Mucosa of gallbladder (tissue), 1 donor: ENCODE results near the gene OR1M1. TPM values are rescaled to one million over a fixed set of nuclear protein-coding genes. Genes with fewer than 3 reads are reported as not detected.

Experiments
- DNase-seq: peaks from one replicate; pipeline ENCODE4 v3.0.0-alpha.2; 2020; ENCODE audit warnings: low spot score
- total RNA-seq: library from RNA; stranded (reverse); gene quantifications from one replicate; pipeline ENCODE4 v1.2.1, GENCODE V29; 2021
- donor health status: DM: no; HTN: no; CAD: no.

OR1M1 gene
- total RNA-seq, 1 donor from 2014 or later = not detected

DNA sequence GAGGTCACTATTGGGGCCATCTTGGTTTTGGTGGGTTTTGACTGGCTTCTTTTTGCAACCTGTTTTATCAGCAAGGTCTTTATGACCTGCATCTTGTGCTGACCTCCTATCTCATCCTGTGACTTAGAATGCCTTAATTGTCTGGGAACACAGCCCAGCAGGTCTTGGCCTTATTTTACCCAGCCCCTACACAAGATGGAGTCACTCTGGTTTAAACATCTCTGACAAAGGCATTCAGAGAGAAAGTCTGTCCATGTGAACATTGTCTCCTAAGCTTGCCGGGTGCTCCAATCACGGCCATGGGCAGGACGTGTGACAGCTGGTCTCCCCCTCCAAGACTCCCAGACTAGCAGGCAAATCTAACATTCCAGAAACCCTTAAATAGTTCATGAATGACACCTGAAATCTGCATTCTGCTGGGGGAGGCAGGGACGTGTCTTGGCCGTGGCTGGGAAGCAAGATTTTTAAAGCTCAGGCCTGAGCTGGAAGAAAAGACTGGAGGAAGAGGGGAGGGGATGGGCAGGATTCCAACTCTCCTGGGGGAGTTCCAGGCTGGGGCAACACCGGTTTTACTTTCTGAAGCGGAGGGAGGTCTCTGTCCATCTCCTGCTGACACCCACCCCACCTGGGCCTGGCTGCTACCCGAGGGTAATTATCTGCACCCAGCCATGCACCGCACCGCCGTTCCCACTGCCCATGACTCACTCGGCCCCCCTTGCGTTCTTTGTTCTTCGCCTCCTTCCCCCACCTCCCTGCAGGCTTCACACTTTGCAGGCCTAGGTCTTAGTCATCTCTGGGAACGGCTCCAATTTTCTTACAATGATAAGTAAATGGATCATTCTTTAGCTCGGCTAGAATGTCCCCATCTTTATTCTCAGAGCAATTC is 11.6 kb upstream of the OR1M1 start:
- DNase-seq = peak; percentile 91

DNA sequence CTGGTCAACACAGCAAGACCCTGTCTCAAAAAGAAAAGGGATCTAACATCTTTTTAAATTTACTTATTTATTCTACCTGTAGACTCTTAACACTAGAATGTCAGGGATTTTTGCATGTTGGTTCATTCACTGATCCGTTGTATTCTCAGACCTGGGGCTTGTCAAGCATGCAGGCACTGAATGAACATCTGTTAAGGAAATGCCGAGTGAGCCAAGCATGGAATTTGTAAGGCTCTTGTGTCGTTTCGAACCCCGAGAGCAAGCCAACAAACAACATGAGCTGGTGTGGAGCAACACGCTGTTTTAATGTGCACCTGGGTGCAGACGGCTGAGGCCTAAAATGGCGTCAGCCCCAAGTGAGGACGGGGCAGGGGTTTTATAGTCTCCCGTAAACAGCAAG is 10.0 kb upstream of the OR1M1 start:
- no peak for DNase-seq

DNA sequence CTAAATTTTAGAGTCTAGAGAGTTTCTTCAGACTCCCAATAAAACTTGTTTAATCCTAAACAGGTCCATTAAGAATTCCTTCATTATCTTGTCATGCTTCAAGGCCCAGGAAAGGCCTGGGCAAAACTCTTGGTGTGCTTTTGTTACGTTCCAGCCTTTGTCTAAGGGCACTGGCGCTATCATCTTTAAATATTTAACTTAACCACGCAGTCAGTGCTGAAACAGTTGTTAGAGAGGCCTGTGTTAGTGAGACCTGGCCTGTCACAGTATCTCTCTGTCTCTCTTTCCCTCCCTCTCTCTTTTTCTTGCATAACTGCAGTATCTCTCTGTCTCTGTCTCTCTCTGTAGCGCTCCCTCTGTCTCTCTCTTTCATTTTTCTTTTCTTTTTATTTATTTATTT is 8.2 kb upstream of the OR1M1 start:
- no peak for DNase-seq

DNA sequence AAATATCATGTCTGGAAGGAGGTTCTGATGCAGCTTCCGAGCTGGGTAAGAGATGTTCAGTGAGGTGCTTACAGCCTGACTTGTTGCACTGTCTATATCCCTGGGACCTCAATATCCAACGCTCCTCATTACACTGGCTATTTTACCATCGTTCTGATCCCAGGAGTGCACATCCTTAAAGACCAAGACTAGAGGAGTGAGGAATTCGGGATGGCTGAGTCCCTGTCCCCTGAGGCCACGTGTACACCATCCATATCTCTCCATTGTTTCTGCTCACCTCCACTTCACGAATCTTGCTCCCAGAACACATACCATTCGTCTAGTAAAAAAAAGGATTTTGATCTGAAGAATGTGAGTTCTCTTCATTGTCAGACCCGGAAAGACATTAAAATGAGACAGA is 20.5 kb downstream of the OR1M1 start, which contains the start of gene OR7G2:
OR7G2 (minus strand) TSS at position 101 of the 400 bp plus-strand sequence. CDS start 4,232 bp downstream, outside the sequence.
- no peak for DNase-seq

DNA sequence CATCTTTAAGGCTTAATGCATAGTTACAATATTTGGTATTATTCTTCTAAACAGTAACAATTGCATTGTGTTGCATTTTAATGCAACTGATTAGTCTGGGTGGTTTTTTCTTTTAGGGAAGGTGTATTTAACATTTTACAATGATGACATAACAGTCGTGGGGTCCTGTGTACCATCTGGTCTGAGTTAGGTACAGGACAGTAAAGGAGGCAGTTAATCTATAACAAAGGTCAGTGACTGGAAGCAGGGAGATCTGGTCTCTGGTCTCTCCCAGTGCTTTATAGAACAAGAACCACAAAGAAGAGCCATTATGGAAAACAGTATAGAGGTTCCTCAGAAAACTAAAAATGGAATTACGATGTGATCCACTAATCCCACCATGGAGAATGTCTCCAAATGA is 23.1 kb downstream of the OR1M1 start:
- no peak for DNase-seq

DNA sequence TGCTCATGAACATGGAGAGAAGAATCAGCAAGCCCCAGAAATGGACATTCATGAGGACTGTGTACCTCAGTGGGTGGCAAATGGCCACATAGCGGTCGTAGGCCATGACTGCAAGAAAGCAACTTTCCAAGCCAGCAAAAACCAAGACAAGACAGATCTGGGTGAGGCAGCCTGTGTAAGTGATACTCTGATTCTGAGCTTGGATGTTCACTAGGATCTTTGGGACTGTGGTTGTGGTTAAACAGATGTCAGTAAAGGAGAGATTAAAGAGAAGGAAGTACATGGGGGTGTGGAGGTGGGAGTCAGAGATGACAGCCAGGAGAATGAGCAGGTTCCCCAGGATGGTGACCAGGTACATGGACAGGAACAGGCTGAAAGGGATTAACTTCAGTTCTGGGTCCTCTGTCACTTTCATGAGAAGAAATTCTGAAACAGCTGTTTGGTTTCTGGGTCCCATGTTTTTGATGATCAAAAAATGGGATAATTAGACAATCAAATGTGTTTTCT is 28.5 kb downstream of the OR1M1 start, which contains the start of gene OR7G1:
OR7G1 (minus strand) TSS at position 457 of the 507 bp plus-strand sequence; CDS start at position 457, 0 bp downstream.
- no peak for DNase-seq

DNA sequence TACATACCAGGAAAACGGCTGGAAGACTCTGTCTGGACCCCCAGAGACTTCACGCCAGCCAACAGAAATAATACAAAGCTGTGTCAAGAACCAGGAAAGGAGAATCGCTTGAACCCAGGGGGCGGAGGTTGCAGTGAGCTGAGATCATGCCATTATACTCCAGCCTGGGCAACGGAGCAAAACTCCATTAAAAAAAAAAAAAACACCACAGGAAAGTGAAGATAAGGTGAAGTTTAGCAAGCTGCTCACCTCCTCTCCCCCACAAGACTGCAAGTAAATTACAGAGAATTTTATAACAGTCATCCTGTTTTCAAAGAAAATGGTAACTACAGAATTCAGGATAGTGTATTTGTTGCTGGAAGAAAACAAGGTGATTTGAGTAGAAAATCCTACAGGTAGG is 29.7 kb downstream of the OR1M1 start:
- no peak for DNase-seq

DNA sequence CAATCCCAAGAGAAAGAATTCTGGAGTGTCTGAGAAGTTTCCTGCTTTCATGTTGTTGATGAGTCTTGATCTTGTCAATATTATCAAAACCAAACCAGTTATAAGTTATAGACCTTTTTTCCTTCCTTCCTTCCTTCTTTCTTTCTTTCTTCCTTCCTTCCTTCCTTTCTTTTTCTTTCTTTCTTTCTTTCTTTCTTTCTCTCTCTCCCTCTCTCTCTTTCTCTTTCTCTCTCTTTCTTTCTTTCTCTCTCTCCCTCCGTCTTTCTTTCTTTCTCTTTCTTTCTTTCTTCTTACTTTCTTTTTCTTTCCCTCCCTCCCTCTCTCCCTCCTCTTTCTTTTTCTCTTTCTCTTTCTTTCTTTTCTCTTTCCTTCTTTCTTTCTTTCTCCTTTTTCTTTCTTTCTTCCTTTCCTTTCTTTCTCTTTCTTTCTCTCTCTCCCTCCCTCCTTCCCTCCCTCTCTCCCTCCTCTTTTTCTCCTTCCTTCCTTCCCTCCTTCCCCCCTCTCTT is 40.1 kb downstream of the OR1M1 start, which contains the start of gene OR7G3:
OR7G3 (minus strand) TSS at position 51 of the 506 bp plus-strand sequence; CDS start at position 51, 0 bp downstream.
- no peak for DNase-seq

DNA sequence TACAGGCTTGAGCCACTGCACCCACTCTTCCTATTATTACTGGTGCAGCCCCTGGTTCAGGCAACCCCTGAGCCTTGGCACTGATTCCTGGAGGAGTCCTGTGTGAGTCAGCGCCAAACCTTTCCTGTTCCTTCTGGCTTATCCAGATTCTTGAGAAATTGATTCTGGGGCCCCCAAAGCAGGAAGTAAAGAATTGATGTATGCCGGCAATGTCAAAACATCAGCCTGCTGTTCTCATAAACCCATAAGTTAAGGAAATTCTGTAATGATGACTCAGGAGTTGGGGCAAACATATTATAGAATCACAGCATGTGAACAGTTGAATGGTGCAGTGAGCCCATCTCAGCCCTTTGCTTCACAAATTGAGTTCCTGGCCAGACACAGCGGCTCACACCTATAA is 41.3 kb downstream of the OR1M1 start:
- DNase-seq = no peak

DNA sequence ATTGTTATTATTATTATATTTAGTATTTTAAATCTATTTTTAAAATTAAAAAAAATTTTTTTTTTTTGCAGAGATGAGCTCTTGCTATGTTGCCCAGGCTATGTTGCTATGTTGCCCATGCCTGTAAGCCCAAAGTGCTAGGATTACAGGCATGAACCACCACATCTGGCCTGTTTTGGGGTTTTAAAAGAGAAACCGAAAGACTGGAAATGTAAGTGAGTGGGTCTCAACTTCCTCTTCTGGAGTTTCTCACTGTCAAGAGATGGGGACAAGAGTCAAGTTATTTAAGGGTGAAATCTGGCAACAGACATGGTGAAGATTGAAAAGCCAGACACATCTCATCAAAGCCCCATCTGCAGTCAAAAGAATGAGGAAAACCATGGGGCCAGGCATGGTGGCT is 44.1 kb downstream of the OR1M1 start:
- no peak for DNase-seq

DNA sequence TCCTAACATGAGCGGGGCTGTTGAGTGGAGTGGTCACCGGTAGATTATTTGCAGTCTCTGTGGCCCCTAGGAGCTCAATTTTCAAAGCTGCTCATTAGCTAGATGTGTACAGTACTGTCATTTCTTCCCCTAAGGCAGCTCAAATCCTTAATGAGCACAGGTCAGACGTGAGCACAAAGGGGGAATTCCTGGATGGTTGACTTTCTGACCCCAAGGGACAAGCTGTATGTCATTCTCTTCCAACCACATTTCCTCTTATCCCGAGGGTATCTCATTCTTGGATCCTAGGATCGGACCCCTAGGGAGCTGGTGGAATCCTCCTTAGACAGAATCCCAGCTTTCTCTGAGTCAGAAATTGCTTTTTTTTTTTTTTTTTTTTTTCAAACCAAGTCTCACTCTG is 45.6 kb downstream of the OR1M1 start:
- DNase-seq = no peak

DNA sequence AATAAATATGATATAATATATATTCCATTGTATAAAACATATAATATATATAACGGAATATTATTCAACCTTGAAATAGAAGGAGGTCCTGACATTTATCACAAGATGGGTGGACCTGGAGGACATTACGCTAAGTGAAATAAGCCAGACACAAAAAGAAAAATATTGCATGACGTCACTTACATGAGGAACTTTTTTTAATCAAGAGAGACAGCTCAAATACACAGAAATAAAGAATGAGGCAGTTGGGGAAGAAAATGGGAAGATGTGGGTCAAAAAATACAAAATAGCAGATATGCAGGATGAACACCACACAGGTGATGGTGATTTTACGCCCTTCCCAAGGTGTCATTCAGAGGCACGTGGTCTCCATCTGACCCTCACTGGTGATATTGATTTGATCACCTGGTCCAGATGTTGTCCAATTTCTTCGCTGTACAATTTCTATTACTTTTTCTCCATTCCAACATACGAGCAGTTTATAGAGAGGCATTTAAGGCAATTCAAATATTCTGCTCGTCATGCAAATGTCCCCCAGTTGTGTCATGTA is 52.8 kb downstream of the OR1M1 start:
- no peak for DNase-seq

DNA sequence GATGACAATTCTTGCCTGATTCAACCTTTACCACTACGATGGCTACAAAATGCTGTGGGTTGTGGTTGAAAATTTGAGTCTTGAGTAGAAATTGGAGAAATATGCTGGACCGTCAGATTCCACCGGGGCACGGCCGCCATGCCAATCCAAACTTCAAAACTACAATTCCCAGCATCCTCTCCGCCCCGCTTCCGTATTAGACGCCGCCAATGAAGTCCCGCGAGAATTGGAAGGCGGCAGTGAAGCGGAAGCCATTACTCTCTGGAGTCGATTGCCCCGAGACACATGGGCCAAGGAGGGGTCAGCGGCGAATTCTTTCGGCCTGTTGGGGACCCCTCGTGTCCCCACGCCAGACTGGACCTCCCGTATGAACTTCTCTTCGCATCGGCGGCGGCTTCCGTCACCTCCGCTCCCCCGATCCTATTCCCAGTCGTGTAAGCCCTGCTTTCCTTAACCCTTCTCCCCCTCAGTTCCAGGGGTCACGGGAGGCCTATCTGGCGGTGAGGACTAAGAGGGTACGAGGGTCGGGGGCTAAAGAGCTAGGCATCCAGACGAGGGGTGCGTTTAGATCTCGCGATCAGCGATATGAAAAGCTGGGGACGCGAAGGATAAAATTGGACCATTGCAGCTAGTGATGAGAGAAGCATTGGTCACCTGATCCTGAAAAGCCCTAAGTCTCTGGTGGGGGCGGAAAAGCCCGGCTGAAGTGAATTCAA is 53.5 kb downstream of the OR1M1 start, which contains the start of gene ZNF317:
ZNF317 (plus strand) TSS at position 239 of the 716 bp plus-strand sequence. CDS start 15,620 bp downstream, outside the sequence.
- peak; percentile 96 for DNase-seq

DNA sequence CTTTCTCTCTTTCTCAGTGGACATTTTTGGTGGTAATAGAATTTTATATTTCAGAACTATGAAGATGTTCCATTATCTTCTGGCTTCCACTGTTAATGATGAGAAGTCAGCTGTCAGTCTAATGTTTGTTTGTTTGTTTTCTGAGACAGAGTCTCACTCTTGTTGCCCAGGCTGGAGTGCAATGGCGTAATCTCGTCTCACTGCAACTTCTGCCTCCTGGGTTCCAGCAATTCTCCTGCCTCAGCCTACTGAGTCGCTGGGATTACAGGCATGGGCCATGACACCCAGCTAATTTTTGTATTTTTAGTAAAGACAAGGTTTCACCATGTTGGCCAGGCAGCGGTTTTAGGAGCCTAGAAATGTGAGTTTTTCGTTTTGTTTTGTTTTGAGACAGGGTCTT is 58.1 kb downstream of the OR1M1 start:
- DNase-seq = no peak

Other genes with a start within 250 kb of the OR1M1 start
- 0.03 TPM for gene MUC16, start 76.7 kb upstream of the OR1M1 start, total RNA-seq
- gene OR7G2, start 20.4 kb downstream of the OR1M1 start, total RNA-seq = not detected
- not detected for gene OR7G1, start 28.7 kb downstream of the OR1M1 start, total RNA-seq
- gene OR7G3, start 39.9 kb downstream of the OR1M1 start, total RNA-seq = not detected
- gene ZNF317, start 53.3 kb downstream of the OR1M1 start, total RNA-seq = 32.9 TPM
- not detected for gene OR7D2, start 91.9 kb downstream of the OR1M1 start, total RNA-seq
- gene OR7D4, start 132.5 kb downstream of the OR1M1 start, total RNA-seq = not detected
- gene OR7E24, start 163.9 kb downstream of the OR1M1 start, total RNA-seq = not detected
- 6.3 TPM for gene ZNF699, start 222.8 kb downstream of the OR1M1 start, total RNA-seq
- 19.9 TPM for gene ZNF559, start 237.1 kb downstream of the OR1M1 start, total RNA-seq